Superior temporal gyrus (tissue), 1 donor: ENCODE measurements around the gene MTHFD2L.
"Not testable (repeated sequence)": the region's sequence is repeated elsewhere in the genome, so short reads cannot be mapped to it uniquely, and the experiment has no call there.

Source experiments
- DNase-seq: peaks from one replicate; pipeline ENCODE4 v3.0.0-alpha.2; 2016; ENCODE audit errors: extremely low spot score

MTHFD2L gene

GRCh38 chr4:74189331-74190043, 31.6 kb downstream of the MTHFD2L start:
- peak; percentile 68 for DNase-seq

- DNase-seq, result no peak
These were observed 32.4 kb downstream of the MTHFD2L start for GRCh38 chr4:74190332-74190731.

GRCh38 chr4:74190919-74191397, 33.0 kb downstream of the MTHFD2L start:
- DNase-seq, result no peak

GRCh38 chr4:74197080-74197479, 39.2 kb downstream of the MTHFD2L start:
- no peak for DNase-seq

- DNase-seq, result no peak
These were observed 44.2 kb downstream of the MTHFD2L start for GRCh38 chr4:74202062-74202586.

- DNase-seq, result no peak
These were observed 45.5 kb downstream of the MTHFD2L start for GRCh38 chr4:74203467-74203866.

- no peak for DNase-seq
These were observed 47.1 kb downstream of the MTHFD2L start for GRCh38 chr4:74205046-74205445.

GRCh38 chr4:74205559-74205958, 47.6 kb downstream of the MTHFD2L start:
- DNase-seq, result no peak

GRCh38 chr4:74206088-74206825, 48.3 kb downstream of the MTHFD2L start:
- no peak for DNase-seq

- not testable (repeated sequence) for DNase-seq
These were observed 56.7 kb downstream of the MTHFD2L start for GRCh38 chr4:74214457-74215159.

- not testable (repeated sequence) for DNase-seq
These were observed 57.3 kb downstream of the MTHFD2L start for GRCh38 chr4:74215236-74215635.

GRCh38 chr4:74217365-74217764, 59.4 kb downstream of the MTHFD2L start:
- DNase-seq, result no peak

- DNase-seq, result no peak
These were observed 60.3 kb downstream of the MTHFD2L start for GRCh38 chr4:74218201-74218600.

- no peak for DNase-seq
These were observed 61.3 kb downstream of the MTHFD2L start for GRCh38 chr4:74219240-74219639.

GRCh38 chr4:74223098-74223497, 65.2 kb downstream of the MTHFD2L start:
- no peak for DNase-seq

GRCh38 chr4:74223801-74224200, 65.9 kb downstream of the MTHFD2L start:
- DNase-seq, result no peak

GRCh38 chr4:74228691-74229640, 71.0 kb downstream of the MTHFD2L start:
- DNase-seq, result peak; percentile 70

- no peak for DNase-seq
These were observed 73.1 kb downstream of the MTHFD2L start for GRCh38 chr4:74230902-74231499.

- DNase-seq, result no peak
These were observed 77.2 kb downstream of the MTHFD2L start for GRCh38 chr4:74235135-74235534.

GRCh38 chr4:74237425-74237966, 79.6 kb downstream of the MTHFD2L start:
- no peak for DNase-seq
